GM12878 (cell line): ENCODE measurements around the gene CDX1.

Source experiments
- CTCF ChIP-seq, 3 experiments: IDR thresholded peaks in 2 of 3; conservative IDR thresholded peaks in 1 of 3; 2 replicates each; pipeline ENCODE4 v1.5.1; 2011; ENCODE audit warnings: low read depth in 3 of 3, low read length in 3 of 3, mild to moderate bottlenecking in 3 of 3, control low read depth in 2 of 3, moderate library complexity in 2 of 3, inconsistent platforms in 1 of 3, mixed read lengths in 1 of 3; ENCODE audit not compliant: control insufficient read depth in 2 of 3, insufficient read depth in 1 of 3; ENCODE audit errors: extremely low read depth in 1 of 3
- E2F8 ChIP-seq: fragments of 450-650 bp; IDR thresholded peaks from 2 replicates; pipeline ENCODE4 v1.6.1; 2018; ENCODE audit warnings: mild to moderate bottlenecking, low read depth, moderate library complexity; ENCODE audit not compliant: partially characterized antibody
- EP300 ChIP-seq, 2 experiments: fragments of 150-350 bp in 1 of 2; IDR thresholded peaks; 2 replicates each; pipeline ENCODE4 v1.6.1; 2011 to 2012; ENCODE audit warnings: low read depth in 2 of 2, low read length in 2 of 2, borderline replicate concordance in 1 of 2, improper control_type of control experiment in 1 of 2, inconsistent platforms in 1 of 2; ENCODE audit not compliant: control insufficient read depth in 1 of 2
- TAF1 ChIP-seq: IDR thresholded peaks from 2 replicates; pipeline ENCODE4 v1.6.1; 2011; ENCODE audit warnings: mild to moderate bottlenecking, low read depth, low read length, borderline replicate concordance
- TCF7 ChIP-seq: IDR thresholded peaks from 2 replicates; pipeline ENCODE4 v1.6.1; 2014; ENCODE audit warnings: antibody characterized with exemption, borderline replicate concordance
- ZNF274 ChIP-seq: IDR thresholded peaks from one replicate; pipeline ENCODE4 v1.8.0; 2011; ENCODE audit not compliant: insufficient read length, insufficient read depth

GRCh38 chr5:150214289-150214688 lies 47.7 kb downstream of the CDX1 start:
- TF ChIP-seq E2F8 (no peak), EP300 (IDR thresholded peaks at IDR 0.05; ENCODE audit: borderline replicate concordance in 1 of 2, control insufficient read depth in 1 of 2, low read depth in 2 of 2, low read length in 2 of 2) (no peak), TAF1 (no peak), CTCF (IDR thresholded peaks at IDR 0.05 in 2 of 3, conservative IDR thresholded peaks at IDR 0.05 in 1 of 3; ENCODE audit: control insufficient read depth in 2 of 3, extremely low read depth in 1 of 3, insufficient read depth in 1 of 3, low read depth in 3 of 3, low read length in 3 of 3) (0 out of 6 replicates have a peak, but pooled peaks of 1 of the 3 experiments have one; percentile 3), TCF7 (no peak), ZNF274 (no peak)
